Tibial artery (tissue), 4 donors: Measurements from ENCODE around the gene MAP4.

Experiments
- DNase-seq, 2 donors: peaks; one replicate each; pipeline ENCODE4 v3.0.0-alpha.2; 2019
- H3K27ac ChIP-seq, 2 donors: fragments of 200-600 bp; sonication (generic) in 1 of 2; 1 replicate in 1 of 2; 2 replicates in 1 of 2; pipeline ENCODE4 v1.5.1; 2018 to 2019; ENCODE audit warnings: mild to moderate bottlenecking in 1 of 2
- H3K27me3 ChIP-seq, 2 donors: fragments of 200-600 bp; sonication (generic) in 1 of 2; one replicate each; pipeline versions ENCODE4 v1.5.1 to v1.6.0; 2016 to 2019
- H3K36me3 ChIP-seq, 3 donors: fragments of 200-600 bp; sonication (generic) in 2 of 3; one replicate each; pipeline ENCODE4 v1.5.1; 2016 to 2019; ENCODE audit warnings: mild to moderate bottlenecking in 2 of 3
- H3K4me1 ChIP-seq, 4 donors: fragments of 200-600 bp; sonication (generic) in 2 of 4; 1 replicate in 3 of 4; 2 replicates in 1 of 4; pipeline ENCODE4 v1.5.1; 2016 to 2019
- H3K4me3 ChIP-seq, 2 donors: fragments of 200-600 bp; sonication (generic) in 1 of 2; 1 replicate in 1 of 2; 2 replicates in 1 of 2; pipeline ENCODE4 v1.5.1; 2018 to 2019; ENCODE audit warnings: mild to moderate bottlenecking in 2 of 2
- H3K9me3 ChIP-seq, 3 donors: fragments of 200-600 bp; sonication (generic) in 1 of 3; one replicate each; pipeline ENCODE4 v1.5.1; 2016 to 2019
- CTCF ChIP-seq, 2 experiments: fragments of 200-600 bp in 1 of 2; fragments of 450-650 bp in 1 of 2; IDR thresholded peaks; one replicate each; pipeline ENCODE4 v1.5.1; 2017 to 2019; ENCODE audit warnings: antibody characterized with exemption in 2 of 2, mild to moderate bottlenecking in 1 of 2, moderate library complexity in 1 of 2
- intact Hi-C: fragments of 100-400 bp; cut with DNase I; formaldehyde crosslinking; loops from one replicate; pipeline ENCODE4 v1.15.0; 2023; ENCODE audit warnings: low total_unique reads

MAP4 gene

GRCh38 chr3:47850564-47851410 is 165.4 kb downstream of the MAP4 start:
- no peaks in the 10 kb centered on the region for H3K9me3 ChIP-seq
- intact Hi-C loops, result loop anchor here (10.0 kb wide), 1 partner anchor 144 kb away; no protein-coding TSS in a partner anchor
- DNase-seq, result no peak
- peaks cover 69 to 100% (median 100%) of the 10 kb centered on the region in 3 donors for H3K36me3 ChIP-seq
- no peak for TF ChIP-seq CTCF (IDR thresholded peaks at IDR 0.05)
- H3K27me3 ChIP-seq, result no peaks in the 10 kb centered on the region
- H3K4me1 ChIP-seq, result no peaks in the 10 kb centered on the region
- H3K27ac ChIP-seq, result no peak overlapping the region
- H3K4me3 ChIP-seq, result no peak overlapping the region

GRCh38 chr3:47849699-47850563 is 166.3 kb downstream of the MAP4 start:
- Histone ChIP-seq H3K4me1 (no peaks in the 10 kb centered on the region), H3K9me3 (no peaks in the 10 kb centered on the region), H3K36me3 (peaks cover 75 to 100% (median 100%) of the 10 kb centered on the region in 3 donors), H3K4me3 (no peak overlapping the region), H3K27me3 (no peaks in the 10 kb centered on the region), H3K27ac (no peak overlapping the region)
- peak; percentile 26 for TF ChIP-seq CTCF (IDR thresholded peaks at IDR 0.05)
- DNase-seq, result no peak
- intact Hi-C loops, result loop anchor here (10.0 kb wide), 1 partner anchor 145 kb away; no protein-coding TSS in a partner anchor

GRCh38 chr3:47849186-47849698 is 167.0 kb downstream of the MAP4 start:
- Histone ChIP-seq H3K36me3 (peaks cover 74 to 100% (median 100%) of the 10 kb centered on the region in 3 donors), H3K4me3 (no peak overlapping the region), H3K27ac (no peak overlapping the region), H3K9me3 (no peaks in the 10 kb centered on the region), H3K4me1 (no peaks in the 10 kb centered on the region), H3K27me3 (no peaks in the 10 kb centered on the region)
- intact Hi-C loops, result no loop called here
- TF ChIP-seq CTCF (IDR thresholded peaks at IDR 0.05), result no peak
- no peak for DNase-seq

GRCh38 chr3:47848599-47849117 is 167.6 kb downstream of the MAP4 start:
- H3K27ac ChIP-seq, result no peak overlapping the region
- H3K9me3 ChIP-seq, result no peaks in the 10 kb centered on the region
- peaks cover 76 to 100% (median 100%) of the 10 kb centered on the region in 3 donors for H3K36me3 ChIP-seq
- H3K4me1 ChIP-seq, result no peaks in the 10 kb centered on the region
- H3K4me3 ChIP-seq, result no peak overlapping the region
- intact Hi-C loops, result no loop called here
- no peak for DNase-seq
- no peak for TF ChIP-seq CTCF (IDR thresholded peaks at IDR 0.05)
- H3K27me3 ChIP-seq, result no peaks in the 10 kb centered on the region

- Histone ChIP-seq H3K27me3 (no peaks in the 10 kb centered on the region), H3K4me1 (no peaks in the 10 kb centered on the region), H3K4me3 (no peak overlapping the region), H3K36me3 (peaks cover 76 to 100% (median 100%) of the 10 kb centered on the region in 3 donors), H3K27ac (no peak overlapping the region), H3K9me3 (no peaks in the 10 kb centered on the region)
- DNase-seq, result no peak
- intact Hi-C loops, result no loop called here
- TF ChIP-seq CTCF (IDR thresholded peaks at IDR 0.05), result no peak
Measured at GRCh38 chr3:47847801-47848518, 168.3 kb downstream of the MAP4 start.
